Panc1 (cell line): Measurements from ENCODE around the gene TAF5L. TPM values are rescaled to one million over a fixed set of nuclear protein-coding genes. Genes with fewer than 3 reads are reported as not detected.

Experiments used
- ATAC-seq: fragments of 200-7000 bp; cut with Tn5 transposase; 2 replicates; pipeline ENCODE4 v1.9.1; 2020; ENCODE audit warnings: mild to moderate bottlenecking, moderate library complexity
- BruUV-seq: library from RNA; stranded (reverse); fragments of 400-500 nt; replicated peaks from 2 replicates; lab custom pipeline; 2021; lab: Mats Ljungman, UMichigan
- CTCF ChIA-PET: fragments of 300-600 bp; sonication (Branson Sonifier 250); formaldehyde crosslinking; loops from one replicate; lab custom pipeline; 2022; ENCODE audit warnings: antibody characterized with exemption; lab: Charles Lee
- POLR2A ChIA-PET: fragments of 300-600 bp; sonication (Branson Sonifier 250); formaldehyde crosslinking; loops from one replicate; lab custom pipeline; 2022; ENCODE audit warnings: antibody characterized with exemption; lab: Charles Lee
- DNase-seq: peaks from one replicate; pipeline ENCODE4 v3.0.0-alpha.2; 2010; ENCODE audit warnings: low read depth, low spot score
- H3K27ac ChIP-seq: 2 replicates; pipeline ENCODE4 v1.5.1; 2011; ENCODE audit warnings: mild to moderate bottlenecking, low read length, inconsistent platforms
- H3K27me3 ChIP-seq: fragments of 200-500 bp; sonication (Bioruptor generic); 2 replicates; pipeline ENCODE4 v1.6.0; 2014; ENCODE audit warnings: low read length, inconsistent platforms; ENCODE audit not compliant: control insufficient read depth, insufficient read depth
- H3K36me3 ChIP-seq: fragments of 200-500 bp; sonication (Bioruptor generic); 2 replicates; pipeline ENCODE4 v1.5.1; 2014; ENCODE audit warnings: inconsistent platforms, mild to moderate bottlenecking, low read length, moderate library complexity; ENCODE audit not compliant: control insufficient read depth, insufficient read depth
- H3K4me1 ChIP-seq: 2 replicates; pipeline ENCODE4 v1.5.1; 2011; ENCODE audit warnings: inconsistent platforms, mild to moderate bottlenecking, low read length, moderate library complexity; ENCODE audit not compliant: control insufficient read depth, insufficient read depth
- H3K4me3 ChIP-seq, 2 experiments: 2 replicates each; pipeline ENCODE4 v1.5.1; 2011 to 2012; ENCODE audit warnings: low read depth in 2 of 2, low read length in 2 of 2, mild to moderate bottlenecking in 2 of 2, inconsistent platforms in 1 of 2, moderate library complexity in 1 of 2
- H3K9me3 ChIP-seq: fragments of 200-500 bp; sonication (Bioruptor generic); 2 replicates; pipeline ENCODE4 v1.5.1; 2014; ENCODE audit warnings: low read depth, mild to moderate bottlenecking, inconsistent platforms, low read length, moderate library complexity; ENCODE audit not compliant: control insufficient read depth, insufficient read depth
- CTCF ChIP-seq: fragments of 450-650 bp; IDR thresholded peaks from 2 replicates; pipeline ENCODE4 v1.5.1; 2017; ENCODE audit warnings: mild to moderate bottlenecking
- POLR2AphosphoS5 ChIP-seq: IDR thresholded peaks from 2 replicates; pipeline ENCODE4 v1.6.1; 2012; ENCODE audit warnings: mild to moderate bottlenecking, low read depth, low read length, moderate library complexity
- REST ChIP-seq, 2 experiments: IDR thresholded peaks; 2 replicates each; pipeline ENCODE4 v1.6.1; 2011 to 2012; ENCODE audit warnings: low read depth in 2 of 2, control low read depth in 1 of 2, low read length in 1 of 2, mild to moderate bottlenecking in 1 of 2, moderate library complexity in 1 of 2; ENCODE audit not compliant: insufficient read depth in 1 of 2
- SIN3A ChIP-seq: IDR thresholded peaks from 2 replicates; pipeline ENCODE4 v1.6.1; 2012; ENCODE audit warnings: low read depth, mild to moderate bottlenecking, low read length, moderate library complexity, borderline replicate concordance; ENCODE audit not compliant: insufficient read depth
- TCF7L2 ChIP-seq: IDR thresholded peaks from 2 replicates; pipeline ENCODE4 v1.6.1; 2011; ENCODE audit warnings: mild to moderate bottlenecking, low read depth, low read length, inconsistent platforms
- in situ Hi-C: cut with HindIII; loops from 2 replicates; pipeline ENCODE4 v1.10.0; 2016; ENCODE audit warnings: low sequenced_read_pairs, low pct_unique_long_range_greater_than_20kb
- intact Hi-C: fragments of 100-400 bp; cut with micrococcal nuclease; formaldehyde crosslinking; loops from one replicate; pipeline ENCODE4 v1.10.0; 2022; ENCODE audit not compliant: unreplicated experiment
- total RNA-seq: library from RNA; stranded (reverse); gene quantifications from one replicate; pipeline ENCODE4 v1.2.1, GENCODE V29; 2021; ENCODE audit not compliant: unreplicated experiment

TAF5L gene
- total RNA-seq, 1 experiment from 2014 or later, result 23.8 TPM

- Histone ChIP-seq H3K27ac (peak overlapping the region; percentile 81), H3K36me3 (peaks cover 2% of the 10 kb centered on the region; the same call in 1 of the 2 replicates), H3K4me1 (peaks cover 14% of the 10 kb centered on the region; the same call in 1 of the 2 replicates), H3K9me3 (no peaks in the 10 kb centered on the region), H3K4me3 (peak overlapping the region; percentile 72 to 84), H3K27me3 (no peaks in the 10 kb centered on the region)
- ChIA-PET POLR2A (interaction anchor here (0.6 kb wide), 1 partner anchor 26 kb away, joined by 8 read pairs; no protein-coding TSS in a partner anchor), CTCF (interaction anchor here (0.6 to 0.7 kb wide), 3 partner anchors 42 to 327 kb away, joined by 3 to 4 read pairs (median 3); no protein-coding TSS in a partner anchor)
- no TSS peak for BruUV-seq
- in situ Hi-C loops (no loop called here), intact Hi-C loops (no loop called here)
- TF ChIP-seq POLR2AphosphoS5, result no peak
- TF ChIP-seq SIN3A, result no peak
- TF ChIP-seq REST (IDR thresholded peaks at IDR 0.05; ENCODE audit: insufficient read depth in 1 of 2, low read depth in 2 of 2, low read length in 1 of 2), result no peak
- no peak for TF ChIP-seq CTCF
- DNase-seq, result no peak
- no peak for ATAC-seq
These were observed 68.6 kb downstream of the TAF5L start for GRCh38 chr1:229557200-229557850.

GRCh38 chr1:229554886-229555621, 70.9 kb downstream of the TAF5L start:
- CTCF ChIA-PET, result interaction anchor here (0.6 kb wide), 2 partner anchors 118 to 583 kb away, joined by 5 read pairs; no protein-coding TSS in a partner anchor
- DNase-seq (no peak), ATAC-seq (no peak)
- Histone ChIP-seq H3K9me3 (no peaks in the 10 kb centered on the region), H3K4me1 (peaks cover 14% of the 10 kb centered on the region; the same call in 1 of the 2 replicates), H3K27ac (peak overlapping the region; percentile 30; the same call in 1 of the 2 replicates), H3K4me3 (no peak overlapping the region), H3K36me3 (peaks cover 2% of the 10 kb centered on the region; the same call in 1 of the 2 replicates), H3K27me3 (no peaks in the 10 kb centered on the region)
- BruUV-seq, result no TSS peak
- intact Hi-C loops (no loop called here), in situ Hi-C loops (no loop called here)
- POLR2A ChIA-PET, result no interaction called here
- TF ChIP-seq SIN3A (no peak), TCF7L2 (no peak), POLR2AphosphoS5 (no peak), CTCF (no peak), REST (IDR thresholded peaks at IDR 0.05; ENCODE audit: insufficient read depth in 1 of 2, low read depth in 2 of 2, low read length in 1 of 2) (no peak)
